ENCODE data around the gene RRP7A.
A peak's percentile ranks its signal among the peaks of the same experiment; 100 is the strongest.
"Not testable (repeated sequence)": the region's sequence is repeated elsewhere in the genome, so short reads cannot be mapped to it uniquely, and the experiment has no call there.

Gene RRP7A

DNA sequence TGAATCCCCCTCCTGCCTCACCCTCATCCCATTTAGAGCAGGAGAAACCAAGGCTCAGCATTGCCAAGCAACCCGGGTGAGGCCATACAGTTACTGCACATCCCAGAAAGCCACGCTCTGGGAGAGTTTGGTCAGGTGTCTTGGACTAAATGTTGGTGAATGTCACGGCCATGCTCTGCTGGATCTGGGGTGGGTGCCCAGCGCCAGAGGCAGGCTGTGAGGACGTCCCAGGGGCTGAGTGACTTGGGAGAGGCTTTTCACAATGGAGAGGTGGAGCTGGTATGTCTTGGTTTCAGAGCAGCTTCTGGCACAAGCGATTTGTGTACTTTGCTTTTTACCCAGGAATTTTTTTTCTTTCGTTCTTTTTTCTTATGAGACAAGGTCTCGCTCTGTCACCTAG, 40.8 kb upstream of the RRP7A start:
- H3K4me1 ChIP-seq (ENCODE audit: low read depth, poor library complexity, severe bottlenecking): no peaks in the 10 kb centered on the region
- no peaks in the 10 kb centered on the region for H3K27me3 ChIP-seq (ENCODE audit: insufficient read depth, low read depth)
- H3K27ac ChIP-seq: no peak overlapping the region
- no peak overlapping the region for H3K9ac ChIP-seq
- H3K4me3 ChIP-seq (IDR thresholded peaks at IDR 0.05; ENCODE audit: insufficient read depth, low read depth, low read length): no peak overlapping the region
- no peak overlapping the region for H3K4me2 ChIP-seq
- H2AFZ ChIP-seq (ENCODE audit: low read depth): no peak overlapping the region
- TF ChIP-seq, protein P1, sequence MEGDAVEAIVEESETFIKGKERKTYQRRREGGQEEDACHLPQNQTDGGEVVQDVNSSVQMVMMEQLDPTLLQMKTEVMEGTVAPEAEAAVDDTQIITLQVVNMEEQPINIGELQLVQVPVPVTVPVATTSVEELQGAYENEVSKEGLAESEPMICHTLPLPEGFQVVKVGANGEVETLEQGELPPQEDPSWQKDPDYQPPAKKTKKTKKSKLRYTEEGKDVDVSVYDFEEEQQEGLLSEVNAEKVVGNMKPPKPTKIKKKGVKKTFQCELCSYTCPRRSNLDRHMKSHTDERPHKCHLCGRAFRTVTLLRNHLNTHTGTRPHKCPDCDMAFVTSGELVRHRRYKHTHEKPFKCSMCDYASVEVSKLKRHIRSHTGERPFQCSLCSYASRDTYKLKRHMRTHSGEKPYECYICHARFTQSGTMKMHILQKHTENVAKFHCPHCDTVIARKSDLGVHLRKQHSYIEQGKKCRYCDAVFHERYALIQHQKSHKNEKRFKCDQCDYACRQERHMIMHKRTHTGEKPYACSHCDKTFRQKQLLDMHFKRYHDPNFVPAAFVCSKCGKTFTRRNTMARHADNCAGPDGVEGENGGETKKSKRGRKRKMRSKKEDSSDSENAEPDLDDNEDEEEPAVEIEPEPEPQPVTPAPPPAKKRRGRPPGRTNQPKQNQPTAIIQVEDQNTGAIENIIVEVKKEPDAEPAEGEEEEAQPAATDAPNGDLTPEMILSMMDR (conservative IDR thresholded peaks at IDR 0.05; ENCODE audit: low read depth, low read length): no peak
- H4K20me1 ChIP-seq (ENCODE audit: insufficient read depth): no peaks in the 10 kb centered on the region
- H3K79me2 ChIP-seq (ENCODE audit: insufficient read depth, low read depth): no peaks in the 10 kb centered on the region
- no peaks in the 10 kb centered on the region for H3K36me3 ChIP-seq (ENCODE audit: insufficient read depth)

- no peak within 1 kb of the TSS for H2AFZ ChIP-seq (ENCODE audit: low read depth)
- no peak within 1 kb of the TSS for H3K4me2 ChIP-seq
- no peaks in the 10 kb centered on the region for H4K20me1 ChIP-seq (ENCODE audit: insufficient read depth)
- no peak within 1 kb of the TSS for H3K9ac ChIP-seq
- no peak within 1 kb of the TSS for H3K4me3 ChIP-seq (IDR thresholded peaks at IDR 0.05; ENCODE audit: insufficient read depth, low read depth, low read length)
- no peak within 1 kb of the TSS for H3K27ac ChIP-seq
- H3K36me3 ChIP-seq (ENCODE audit: insufficient read depth): no peaks in the 10 kb centered on the region
- H3K79me2 ChIP-seq (ENCODE audit: insufficient read depth, low read depth): no peaks in the 10 kb centered on the region
- TF ChIP-seq, protein P1 (conservative IDR thresholded peaks at IDR 0.05; ENCODE audit: low read depth, low read length): no peak
- peaks cover 40% of the 10 kb centered on the region for H3K27me3 ChIP-seq (ENCODE audit: insufficient read depth, low read depth)
- peaks cover 23% of the 10 kb centered on the region for H3K4me1 ChIP-seq (ENCODE audit: low read depth, poor library complexity, severe bottlenecking)
Measured at GRCh38 chr22:42553475-42554361, 34.1 kb upstream of the RRP7A start, which contains the start of gene SERHL2. Gene SERHL2 (plus strand): TSS chr22:42553956. CDS start chr22:42554021, 65 bp downstream.

GRCh38 chr22:42552294-42552647, 32.7 kb upstream of the RRP7A start:
- Histone ChIP-seq H3K27me3 (ENCODE audit: insufficient read depth, low read depth) (peaks cover 54% of the 10 kb centered on the region), H3K4me1 (ENCODE audit: low read depth, poor library complexity, severe bottlenecking) (peaks cover 23% of the 10 kb centered on the region)
- H3K79me2 ChIP-seq (ENCODE audit: insufficient read depth, low read depth); H3K4me2 ChIP-seq; H3K4me3 ChIP-seq (IDR thresholded peaks at IDR 0.05; ENCODE audit: insufficient read depth, low read depth, low read length); H3K9ac ChIP-seq; H2AFZ ChIP-seq (ENCODE audit: low read depth); H4K20me1 ChIP-seq (ENCODE audit: insufficient read depth); H3K27ac ChIP-seq; H3K36me3 ChIP-seq (ENCODE audit: insufficient read depth): not testable (repeated sequence)
- TF ChIP-seq, protein P1 (conservative IDR thresholded peaks at IDR 0.05; ENCODE audit: low read depth, low read length): 0 out of 2 replicates have a peak, but pooled peaks have one; percentile 4

GRCh38 chr22:42549331-42550060, 29.9 kb upstream of the RRP7A start:
- Histone ChIP-seq H3K4me2 (no peak overlapping the region), H3K79me2 (ENCODE audit: insufficient read depth, low read depth) (no peaks in the 10 kb centered on the region), H4K20me1 (ENCODE audit: insufficient read depth) (no peaks in the 10 kb centered on the region), H3K36me3 (ENCODE audit: insufficient read depth) (no peaks in the 10 kb centered on the region), H3K27me3 (ENCODE audit: insufficient read depth, low read depth) (peaks cover 72% of the 10 kb centered on the region), H3K27ac (no peak overlapping the region), H3K4me1 (ENCODE audit: low read depth, poor library complexity, severe bottlenecking) (peaks cover 23% of the 10 kb centered on the region), H3K4me3 (IDR thresholded peaks at IDR 0.05; ENCODE audit: insufficient read depth, low read depth, low read length) (no peak overlapping the region), H2AFZ (ENCODE audit: low read depth) (no peak overlapping the region), H3K9ac (no peak overlapping the region)
- TF ChIP-seq, protein P1 (conservative IDR thresholded peaks at IDR 0.05; ENCODE audit: low read depth, low read length): no peak
